HUES6 (cell line): ENCODE data around the gene FTCD.
"Not testable (repeated sequence)": the region's sequence is repeated elsewhere in the genome, so short reads cannot be mapped to it uniquely, and the experiment has no call there.

Experiments used
- H3K27ac ChIP-seq: 2 replicates; pipeline ENCODE4 v1.7.0; 2013; ENCODE audit warnings: low read depth, mild to moderate bottlenecking, low read length, inconsistent platforms
- H3K27me3 ChIP-seq: 2 replicates; pipeline ENCODE4 v1.6.1; 2013; ENCODE audit warnings: low read length; ENCODE audit not compliant: control insufficient read depth, insufficient read depth
- H3K36me3 ChIP-seq: 2 replicates; pipeline ENCODE4 v1.6.1; 2013; ENCODE audit warnings: low read length; ENCODE audit not compliant: control insufficient read depth, insufficient read depth
- H3K4me1 ChIP-seq: 2 replicates; pipeline ENCODE4 v1.6.1; 2013; ENCODE audit warnings: low read length; ENCODE audit not compliant: control insufficient read depth, insufficient read depth
- H3K4me3 ChIP-seq: 2 replicates; pipeline ENCODE4 v1.5.1; 2013; ENCODE audit warnings: low read depth, low read length
- H3K9ac ChIP-seq: one replicate; pipeline ENCODE4 v1.6.1; 2013; ENCODE audit warnings: mild to moderate bottlenecking, low read length
- H3K9me3 ChIP-seq: 2 replicates; pipeline ENCODE4 v1.6.1; 2013; ENCODE audit warnings: low read depth, low read length; ENCODE audit not compliant: control insufficient read depth, insufficient read depth

Gene FTCD

GRCh38 chr21:46151261-46151988, 4.0 kb downstream of the FTCD start:
- H3K27me3 ChIP-seq: no peaks in the 10 kb centered on the region
- H3K4me3 ChIP-seq: no peak overlapping the region
- H3K9ac ChIP-seq: no peak overlapping the region
- no peak overlapping the region for H3K27ac ChIP-seq
- no peaks in the 10 kb centered on the region for H3K9me3 ChIP-seq
- H3K4me1 ChIP-seq: peaks cover 14% of the 10 kb centered on the region
- H3K36me3 ChIP-seq: peaks cover 4% of the 10 kb centered on the region; the same call in 1 of the 2 replicates

- Histone ChIP-seq H3K4me3 (no peak overlapping the region), H3K36me3 (no peaks in the 10 kb centered on the region), H3K27me3 (no peaks in the 10 kb centered on the region), H3K9ac (no peak overlapping the region), H3K27ac (no peak overlapping the region), H3K9me3 (no peaks in the 10 kb centered on the region), H3K4me1 (peaks cover 14% of the 10 kb centered on the region)
Observed at GRCh38 chr21:46150491-46151121, 4.8 kb downstream of the FTCD start.

- peaks cover 14% of the 10 kb centered on the region for H3K4me1 ChIP-seq
- H3K9me3 ChIP-seq: no peaks in the 10 kb centered on the region
- H3K27me3 ChIP-seq: no peaks in the 10 kb centered on the region
- H3K9ac ChIP-seq: no peak overlapping the region
- no peak overlapping the region for H3K27ac ChIP-seq
- H3K4me3 ChIP-seq: no peak overlapping the region
- H3K36me3 ChIP-seq: no peaks in the 10 kb centered on the region
Observed at GRCh38 chr21:46150073-46150472, 5.3 kb downstream of the FTCD start.

- H3K4me3 ChIP-seq: no peak overlapping the region
- H3K36me3 ChIP-seq: no peaks in the 10 kb centered on the region
- H3K27ac ChIP-seq: no peak overlapping the region
- H3K9me3 ChIP-seq: no peaks in the 10 kb centered on the region
- no peak overlapping the region for H3K9ac ChIP-seq
- peaks cover 14% of the 10 kb centered on the region for H3K4me1 ChIP-seq
- H3K27me3 ChIP-seq: no peaks in the 10 kb centered on the region
Observed at GRCh38 chr21:46149205-46149901, 6.0 kb downstream of the FTCD start.

- H3K4me1 ChIP-seq: peaks cover 12% of the 10 kb centered on the region
- no peak overlapping the region for H3K9ac ChIP-seq
- no peaks in the 10 kb centered on the region for H3K27me3 ChIP-seq
- no peaks in the 10 kb centered on the region for H3K36me3 ChIP-seq
- H3K4me3 ChIP-seq: no peak overlapping the region
- H3K27ac ChIP-seq: no peak overlapping the region
- H3K9me3 ChIP-seq: no peaks in the 10 kb centered on the region
Observed at GRCh38 chr21:46148106-46148505, 7.3 kb downstream of the FTCD start.

- H3K27me3 ChIP-seq, H3K9ac ChIP-seq, H3K4me1 ChIP-seq, H3K36me3 ChIP-seq, H3K9me3 ChIP-seq, H3K27ac ChIP-seq, H3K4me3 ChIP-seq: not testable (repeated sequence)
Observed at GRCh38 chr21:46147429-46147828, 8.0 kb downstream of the FTCD start.

- no peak overlapping the region for H3K27ac ChIP-seq
- H3K9ac ChIP-seq: no peak overlapping the region
- no peak overlapping the region for H3K4me3 ChIP-seq
- H3K27me3 ChIP-seq: no peaks in the 10 kb centered on the region
- H3K36me3 ChIP-seq: no peaks in the 10 kb centered on the region
- peaks cover 4% of the 10 kb centered on the region; the same call in 1 of the 2 replicates for H3K4me1 ChIP-seq
- H3K9me3 ChIP-seq: peaks cover 4% of the 10 kb centered on the region; the same call in 1 of the 2 replicates
Observed at GRCh38 chr21:46146856-46147255, 8.5 kb downstream of the FTCD start.

- Histone ChIP-seq H3K4me1 (peaks cover 4% of the 10 kb centered on the region; the same call in 1 of the 2 replicates), H3K9ac (no peak overlapping the region), H3K9me3 (peaks cover 4% of the 10 kb centered on the region; the same call in 1 of the 2 replicates), H3K27me3 (no peaks in the 10 kb centered on the region; the same call in 1 of the 2 replicates), H3K36me3 (no peaks in the 10 kb centered on the region), H3K4me3 (no peak overlapping the region), H3K27ac (no peak overlapping the region)
Observed at GRCh38 chr21:46145840-46146691, 9.3 kb downstream of the FTCD start.

- H3K27ac ChIP-seq: no peak overlapping the region
- no peak overlapping the region for H3K9ac ChIP-seq
- no peak overlapping the region for H3K4me3 ChIP-seq
- H3K36me3 ChIP-seq: no peaks in the 10 kb centered on the region
- peaks cover 4% of the 10 kb centered on the region; the same call in 1 of the 2 replicates for H3K9me3 ChIP-seq
- peaks cover 2% of the 10 kb centered on the region; the same call in 1 of the 2 replicates for H3K27me3 ChIP-seq
- peaks cover 4% of the 10 kb centered on the region; the same call in 1 of the 2 replicates for H3K4me1 ChIP-seq
Observed at GRCh38 chr21:46145159-46145839, 10.1 kb downstream of the FTCD start.

GRCh38 chr21:46144464-46145070, 10.8 kb downstream of the FTCD start:
- H3K27ac ChIP-seq: no peak overlapping the region
- peaks cover 4% of the 10 kb centered on the region; the same call in 1 of the 2 replicates for H3K9me3 ChIP-seq
- no peak overlapping the region for H3K4me3 ChIP-seq
- H3K9ac ChIP-seq: no peak overlapping the region
- H3K27me3 ChIP-seq: peaks cover 8% of the 10 kb centered on the region; the same call in 1 of the 2 replicates
- H3K36me3 ChIP-seq: no peaks in the 10 kb centered on the region
- H3K4me1 ChIP-seq: peaks cover 4% of the 10 kb centered on the region; the same call in 1 of the 2 replicates
